GM19324 (cell line): ENCODE data around the gene OSBPL10.

Source experiments
- ATAC-seq: cut with Tn5 transposase; IDR thresholded peaks from one replicate; pipeline ENCODE4 v1.9.1; 2021; ENCODE audit warnings: mild to moderate bottlenecking, moderate library complexity; ENCODE audit not compliant: unreplicated experiment, low FRiP score

The OSBPL10 gene

GRCh38 chr3:31823184-31823583 lies 157.9 kb downstream of the OSBPL10 start:
- no peak for ATAC-seq

GRCh38 chr3:31821118-31821517 lies 159.9 kb downstream of the OSBPL10 start:
- ATAC-seq, result no peak

DNA sequence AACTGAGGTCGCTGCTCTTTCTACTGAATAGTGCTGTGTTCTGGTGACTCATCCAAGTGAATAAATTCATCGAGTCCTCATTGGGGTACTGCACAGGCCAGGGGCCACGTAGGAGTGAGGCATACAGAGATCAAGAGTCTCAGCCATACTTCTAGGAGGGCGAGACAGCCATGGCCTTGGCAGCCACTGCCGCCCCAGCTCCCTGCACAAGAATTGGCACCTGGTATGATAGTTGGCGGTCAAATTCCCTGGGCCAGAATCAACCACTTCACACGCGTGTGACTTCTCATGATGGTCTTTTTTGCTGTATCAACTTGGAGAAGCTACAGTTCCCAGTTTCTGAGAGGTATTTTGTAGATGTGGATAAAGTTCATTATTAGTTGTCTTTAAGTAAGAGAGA lies 161.6 kb downstream of the OSBPL10 start:
- no peak for ATAC-seq

DNA sequence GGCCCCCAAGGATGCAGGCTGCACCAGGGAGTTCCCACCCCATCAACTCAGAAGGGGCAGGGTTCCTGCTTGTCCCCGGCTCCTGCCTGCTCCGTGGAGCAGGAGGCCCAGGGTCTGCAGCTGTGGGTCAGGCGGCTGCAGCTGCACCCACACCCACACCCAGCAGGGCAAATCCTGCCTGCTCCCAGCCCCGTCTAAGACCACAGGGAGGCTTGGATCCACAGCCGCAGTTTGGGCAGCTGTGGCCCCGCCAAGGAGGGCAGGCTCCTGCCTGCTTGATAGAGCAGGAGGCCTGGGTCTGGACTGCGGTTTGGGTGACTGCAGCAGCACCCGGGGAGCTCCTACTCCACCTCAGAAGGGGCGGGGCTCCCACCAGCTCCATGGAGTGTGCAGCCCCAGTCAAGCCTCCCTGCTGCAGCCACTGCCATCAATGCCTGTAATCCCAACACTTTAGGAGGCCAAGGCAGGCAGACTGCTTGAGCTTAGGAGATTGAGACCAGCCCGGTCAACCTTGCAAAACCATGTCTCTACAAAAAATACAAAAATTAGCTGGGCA lies 163.6 kb downstream of the OSBPL10 start:
- ATAC-seq, result no peak

GRCh38 chr3:31815631-31816440 lies 165.2 kb downstream of the OSBPL10 start:
- ATAC-seq, result no peak

- no peak for ATAC-seq
Observed at GRCh38 chr3:31815006-31815405, 166.1 kb downstream of the OSBPL10 start.

DNA sequence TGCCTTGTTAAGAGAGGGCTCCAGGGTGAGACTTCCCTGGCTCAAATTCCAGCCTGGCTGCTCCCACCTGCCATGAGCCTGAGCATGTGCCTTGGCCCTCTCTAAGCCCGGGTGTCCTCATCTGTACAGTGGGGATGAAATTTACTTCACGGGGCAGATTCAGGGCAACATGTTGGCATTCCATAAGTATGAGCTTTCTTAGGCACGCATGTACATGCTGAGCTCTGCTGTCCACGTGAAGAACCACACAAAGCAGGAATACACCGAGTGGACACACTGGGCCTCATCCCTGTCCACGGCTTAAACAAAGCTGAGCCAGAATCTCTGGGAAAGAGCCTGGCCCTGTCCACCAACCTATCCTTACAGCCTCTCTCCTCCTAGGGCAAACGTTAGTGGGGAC lies 167.4 kb downstream of the OSBPL10 start:
- ATAC-seq, result no peak

DNA sequence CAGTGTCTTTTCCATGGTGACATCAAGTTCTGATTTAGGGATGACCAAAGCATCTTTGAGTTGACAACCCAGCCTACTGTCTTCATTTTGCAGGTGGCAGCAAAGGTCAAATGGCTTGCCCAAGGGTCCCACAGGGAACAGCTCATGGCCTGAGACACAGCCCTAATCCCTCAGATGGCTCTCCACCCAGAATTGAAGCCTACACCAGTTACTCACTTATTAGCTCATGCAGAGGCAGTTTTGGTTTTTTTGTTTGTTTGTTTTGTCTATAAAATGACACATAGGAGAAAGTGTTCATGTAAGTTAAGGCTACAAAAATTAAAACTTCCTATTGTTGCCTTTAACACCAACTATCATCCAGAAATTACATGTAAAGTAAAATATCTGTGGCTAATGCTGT lies 167.9 kb downstream of the OSBPL10 start:
- no peak for ATAC-seq

DNA sequence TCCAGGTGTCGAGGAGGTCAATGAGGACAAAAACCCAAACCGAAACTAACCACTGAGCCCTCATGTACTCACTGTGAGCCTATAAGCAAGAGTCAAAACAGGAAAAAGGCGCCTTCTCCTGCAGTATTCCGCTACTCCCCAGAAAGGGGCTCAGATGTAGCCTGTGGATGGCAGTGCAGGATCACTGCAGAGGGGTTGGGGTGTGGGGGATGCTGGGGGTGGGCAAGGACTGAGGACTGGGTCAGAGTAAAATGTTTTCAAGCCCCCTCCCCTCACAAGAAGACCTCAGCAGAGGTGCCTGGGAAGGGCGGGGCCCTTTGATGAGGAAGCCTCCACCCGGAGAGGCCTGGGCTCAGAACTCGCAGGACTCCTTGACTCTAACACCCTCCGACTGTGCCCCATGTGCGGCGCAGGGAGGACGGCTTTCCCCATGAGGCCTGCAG lies 170.1 kb downstream of the OSBPL10 start:
- no peak for ATAC-seq

DNA sequence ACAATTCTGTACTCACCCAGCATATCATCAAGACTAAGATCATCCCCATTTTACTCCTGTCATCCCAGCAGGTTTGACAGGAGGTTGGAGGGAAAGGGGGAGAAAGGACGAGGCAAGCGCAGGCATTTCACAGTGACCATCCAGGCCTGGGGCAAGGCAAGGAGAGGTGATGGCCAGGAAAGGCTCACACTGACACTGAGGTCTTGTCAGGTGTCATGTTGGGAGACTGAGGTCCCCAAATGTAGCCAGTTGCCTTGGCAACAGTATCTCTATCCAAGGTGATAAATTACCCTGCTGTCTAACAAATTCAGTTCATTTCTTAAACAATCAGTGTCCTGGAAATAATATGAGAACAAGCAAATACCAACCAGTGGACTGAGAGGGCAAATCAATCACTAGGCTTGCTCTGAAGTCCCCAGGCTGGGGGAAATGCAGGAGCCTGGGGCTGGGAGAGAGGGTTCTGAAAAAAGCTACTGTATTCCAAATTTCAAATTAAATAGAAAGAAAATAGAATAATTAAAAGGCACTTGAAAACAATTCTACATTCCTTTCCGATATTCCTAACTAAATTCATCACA lies 172.8 kb downstream of the OSBPL10 start:
- ATAC-seq, result no peak

GRCh38 chr3:31804251-31805051 lies 176.6 kb downstream of the OSBPL10 start:
- no peak for ATAC-seq

DNA sequence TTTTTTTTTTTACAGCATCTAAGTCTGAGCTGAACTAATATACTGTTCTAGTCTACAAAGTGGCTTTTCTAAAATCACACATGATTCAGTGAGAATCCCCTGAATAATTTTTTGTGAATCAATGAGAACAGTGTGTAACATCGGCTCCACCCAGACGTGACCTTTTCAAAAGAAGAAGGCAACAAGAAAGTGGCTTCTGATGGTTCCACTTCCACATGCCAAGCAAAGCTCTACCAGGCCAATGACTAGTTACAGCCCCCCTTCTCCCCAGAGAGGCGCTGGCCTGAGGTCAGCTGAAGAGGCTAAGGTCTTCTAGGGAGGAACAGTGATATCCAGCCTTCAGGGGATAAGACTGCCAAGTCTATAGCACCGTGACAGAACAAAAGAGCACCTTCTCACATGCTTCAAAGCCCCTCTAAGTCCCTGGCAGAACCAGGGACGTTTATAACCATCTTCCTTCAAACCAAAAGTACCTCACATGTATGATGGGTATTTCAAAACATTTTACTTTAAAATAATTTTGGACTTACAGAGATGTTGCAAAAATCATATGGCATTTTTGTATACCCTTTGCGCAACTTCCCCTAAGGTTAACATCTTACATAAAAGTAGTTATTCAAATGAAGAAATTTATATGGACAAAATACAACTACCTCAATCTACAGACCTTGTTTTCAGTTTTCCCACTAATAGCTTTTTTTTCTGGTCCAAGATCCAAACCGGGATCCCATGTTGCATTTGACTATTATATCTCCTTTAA lies 177.9 kb downstream of the OSBPL10 start:
- ATAC-seq, result no peak

DNA sequence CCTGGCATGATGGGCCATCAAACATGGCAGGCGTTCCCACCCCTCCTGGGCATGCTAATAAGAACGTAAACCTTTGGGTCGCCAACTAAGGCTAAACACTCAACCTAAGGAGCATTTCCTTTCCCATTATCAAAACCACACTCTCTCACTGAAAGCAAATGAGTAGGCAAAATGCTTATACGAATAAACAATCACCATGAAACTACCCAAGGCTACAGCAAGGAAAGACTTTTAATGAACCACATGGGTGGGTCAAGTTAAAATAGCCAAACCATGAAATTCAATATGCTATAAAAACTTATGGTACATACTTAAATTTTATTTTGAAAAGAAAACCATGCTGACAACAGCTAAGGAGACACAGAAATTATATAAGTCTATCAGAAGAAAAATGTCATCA lies 180.6 kb downstream of the OSBPL10 start:
- ATAC-seq, result no peak

DNA sequence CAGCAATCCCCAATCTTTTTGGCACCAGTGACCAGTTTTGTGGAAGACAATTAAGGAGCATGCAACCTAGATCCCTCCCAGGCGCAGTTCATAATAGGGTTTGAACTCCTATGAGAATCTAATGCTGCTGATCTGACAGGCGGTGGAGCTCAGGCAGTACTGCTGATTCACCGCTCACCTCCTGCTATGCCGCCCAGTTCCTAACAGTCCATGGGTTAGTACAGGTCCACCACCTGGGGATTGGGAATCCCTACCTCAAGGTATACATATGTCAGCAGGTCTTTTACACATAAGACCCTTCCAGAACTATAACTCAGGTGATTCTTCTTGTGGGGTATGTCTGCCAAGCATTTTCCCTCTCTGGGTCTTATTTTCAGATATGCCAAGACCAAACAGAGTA lies 182.2 kb downstream of the OSBPL10 start:
- ATAC-seq, result no peak

DNA sequence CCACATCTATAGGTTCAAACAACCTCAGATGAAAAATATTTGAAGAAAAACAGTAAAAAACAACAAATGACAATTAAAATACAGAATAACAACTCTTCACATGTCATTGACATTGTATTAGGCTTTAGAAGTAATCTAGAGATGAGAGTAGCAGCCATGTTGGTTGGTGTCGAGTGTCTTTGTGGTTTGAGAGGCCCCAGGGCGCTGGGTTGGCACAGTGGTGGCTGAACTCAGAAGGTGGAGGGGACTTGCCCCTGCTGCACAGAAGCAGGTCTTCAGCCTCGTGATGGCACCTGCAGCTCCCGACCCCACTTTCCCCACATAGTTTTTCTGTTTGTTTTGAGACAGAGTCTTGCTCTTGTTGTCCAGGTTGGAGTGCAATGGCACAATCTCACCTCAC lies 187.2 kb downstream of the OSBPL10 start:
- ATAC-seq, result no peak

DNA sequence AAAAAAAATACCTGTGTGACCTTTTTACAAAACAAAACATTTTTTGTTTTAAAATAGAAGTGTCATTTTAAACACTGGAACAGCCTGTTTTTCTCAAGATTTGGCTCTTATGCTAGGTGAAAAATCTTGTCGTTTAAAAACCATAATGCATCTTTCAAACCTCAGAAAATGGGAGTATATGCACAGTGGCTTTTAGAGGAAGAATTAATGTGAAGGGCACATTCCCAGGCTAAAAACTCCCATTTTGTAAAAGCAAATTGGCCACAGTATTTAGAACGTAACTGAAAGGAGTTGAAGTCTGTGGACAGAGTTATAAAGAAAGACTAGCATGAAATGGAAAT lies 190.0 kb downstream of the OSBPL10 start:
- ATAC-seq, result no peak

DNA sequence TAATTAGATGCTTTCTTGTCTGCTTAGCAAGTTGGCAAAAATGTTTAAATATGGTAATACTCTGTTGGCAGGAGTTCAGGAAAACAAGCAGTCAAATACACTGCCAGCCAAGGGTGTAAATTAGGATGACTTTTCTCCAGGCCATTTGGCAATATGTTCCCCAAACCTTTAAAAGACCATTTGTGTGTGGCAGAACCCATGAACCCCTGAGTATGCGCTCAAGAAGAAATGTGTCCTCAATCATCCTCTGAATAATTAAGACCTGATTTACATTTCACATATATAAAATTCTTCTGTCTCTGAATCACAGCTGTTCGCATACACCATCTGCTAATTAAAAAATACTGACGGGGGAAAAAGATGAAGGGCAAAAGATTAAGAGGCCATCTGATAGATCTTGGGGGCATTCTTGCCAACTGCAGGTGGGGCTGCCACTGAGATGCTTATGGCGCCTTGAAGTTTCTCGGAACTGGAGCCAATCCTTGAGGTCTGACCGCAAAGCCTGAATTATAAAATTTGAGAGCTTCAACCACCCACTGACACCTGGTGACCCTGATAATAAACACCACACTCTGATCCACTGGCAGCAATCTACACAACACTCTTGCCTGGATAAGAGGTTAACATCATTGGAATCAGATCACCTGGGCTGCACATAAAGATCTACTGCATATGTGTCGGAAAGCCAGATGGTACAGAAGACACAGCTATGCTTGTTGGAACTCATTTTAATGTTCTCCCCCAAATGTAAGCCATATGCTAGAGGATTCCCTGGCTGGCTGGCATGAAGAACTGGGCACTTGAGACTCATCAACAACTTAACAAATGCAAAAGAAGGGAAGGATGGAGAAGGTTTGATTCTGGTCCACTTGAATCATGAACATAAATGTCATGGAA lies 190.6 kb downstream of the OSBPL10 start:
- ATAC-seq, result no peak

DNA sequence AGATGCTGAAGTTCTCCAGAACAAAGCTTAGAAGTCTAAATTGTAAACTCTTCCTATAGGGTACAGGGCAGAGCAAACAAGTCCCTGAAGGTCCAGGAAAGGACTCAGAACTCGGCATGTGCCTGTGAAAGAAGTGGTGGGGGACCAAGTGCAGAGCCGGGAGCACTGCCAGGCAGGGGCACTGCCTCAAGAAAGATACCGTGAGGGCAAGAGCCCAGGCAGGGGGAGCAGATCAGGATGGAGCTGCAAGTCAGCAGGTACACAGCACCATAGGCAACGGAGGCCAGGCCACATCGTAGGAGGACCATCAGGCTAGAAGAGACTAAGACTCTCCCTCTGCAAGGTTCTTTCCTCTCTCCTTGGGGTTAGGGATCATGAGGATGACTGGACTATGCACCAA lies 191.6 kb downstream of the OSBPL10 start:
- no peak for ATAC-seq

DNA sequence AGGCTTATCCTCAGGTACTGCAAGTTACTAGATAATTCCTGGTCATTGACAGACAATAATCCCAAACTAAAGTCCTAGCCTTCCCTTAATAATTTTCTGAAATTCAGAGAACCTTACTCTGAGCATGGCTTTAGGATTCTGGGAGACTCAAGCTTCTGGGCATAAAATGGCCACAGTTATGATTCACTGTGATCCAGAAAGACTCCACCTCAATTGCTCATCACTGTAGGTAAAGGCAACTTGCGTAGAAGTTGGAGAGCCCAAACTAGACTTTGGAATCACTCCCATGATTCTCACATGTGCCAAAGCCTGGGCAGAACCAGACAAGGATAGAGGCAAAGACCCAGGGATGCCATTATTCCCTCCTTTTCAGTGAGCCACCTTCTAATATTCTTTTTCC lies 195.3 kb downstream of the OSBPL10 start:
- ATAC-seq, result no peak

GRCh38 chr3:31785286-31785685 lies 195.8 kb downstream of the OSBPL10 start:
- ATAC-seq, result no peak
